ENCODE data around the gene VBP1.
"Not testable (repeated sequence)": the region's sequence is repeated elsewhere in the genome, so short reads cannot be mapped to it uniquely, and the experiment has no call there.

Gene VBP1, protein sequence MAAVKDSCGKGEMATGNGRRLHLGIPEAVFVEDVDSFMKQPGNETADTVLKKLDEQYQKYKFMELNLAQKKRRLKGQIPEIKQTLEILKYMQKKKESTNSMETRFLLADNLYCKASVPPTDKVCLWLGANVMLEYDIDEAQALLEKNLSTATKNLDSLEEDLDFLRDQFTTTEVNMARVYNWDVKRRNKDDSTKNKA

GRCh38 chrX:155216179-155216939 lies at the start of gene VBP1:
TSS of gene VBP1 (plus strand) at chrX:155216460. CDS start at chrX:155216483, 23 bp downstream.
- peak; percentile 97 for DNase-seq (ENCODE audit: low spot score)

DNA sequence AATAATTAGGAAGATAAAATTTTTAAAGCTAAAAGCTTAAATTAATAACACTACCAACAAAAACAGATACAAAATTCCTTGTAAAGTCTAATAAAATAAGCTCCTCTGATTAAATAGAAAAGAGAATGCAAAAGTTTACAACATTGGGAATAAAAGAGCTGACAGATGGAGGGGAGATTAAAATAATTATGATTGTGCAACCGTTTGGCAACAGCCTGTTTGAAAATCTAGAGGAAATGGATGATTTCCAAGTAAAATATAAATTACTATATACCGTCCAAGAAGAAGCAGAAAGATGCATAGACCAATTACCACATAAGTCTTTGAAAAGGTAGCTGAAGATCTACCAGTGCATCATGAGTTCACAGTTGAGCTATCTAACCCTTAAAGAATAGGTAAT lies 46.4 kb upstream of the VBP1 start:
- DNase-seq (ENCODE audit: low spot score), result no peak

DNA sequence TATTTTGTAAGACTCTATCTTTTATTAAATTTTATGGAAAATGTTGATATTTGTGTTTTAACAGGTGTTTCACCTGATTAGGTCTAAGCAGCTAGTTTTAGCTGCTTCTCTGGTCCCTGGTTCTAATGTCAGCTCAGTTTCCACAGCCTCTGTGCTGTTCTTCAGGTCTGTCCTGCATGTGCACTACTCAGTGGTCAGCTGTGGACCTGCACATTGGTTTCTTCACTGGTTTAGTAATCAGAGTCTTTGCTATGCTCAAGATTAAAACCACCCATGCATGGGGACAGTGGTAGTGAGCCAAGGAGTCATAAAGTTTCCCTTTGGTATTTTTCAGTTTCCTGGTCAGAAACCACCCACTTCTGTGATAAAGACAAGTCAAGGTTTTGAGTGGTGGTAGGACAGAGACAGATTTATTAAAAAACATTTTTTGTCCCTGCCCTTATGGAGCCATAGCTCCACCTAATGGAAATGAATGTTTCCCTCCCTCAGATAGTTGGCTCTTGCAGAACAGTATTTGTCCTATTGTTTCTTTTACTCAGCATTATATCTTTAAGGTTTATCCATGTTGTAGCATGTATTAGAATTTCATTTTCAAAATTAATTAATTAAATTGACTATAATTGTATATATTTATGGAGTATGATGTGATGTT lies 36.8 kb upstream of the VBP1 start:
- DNase-seq (ENCODE audit: low spot score), result no peak

GRCh38 chrX:155188786-155189185 lies 27.5 kb upstream of the VBP1 start:
- no peak for DNase-seq (ENCODE audit: low spot score)

GRCh38 chrX:155211208-155211607 lies 5.1 kb upstream of the VBP1 start:
- DNase-seq (ENCODE audit: low spot score), result no peak

GRCh38 chrX:155213731-155214130 lies 2.5 kb upstream of the VBP1 start:
- no peak for DNase-seq (ENCODE audit: low spot score)

DNA sequence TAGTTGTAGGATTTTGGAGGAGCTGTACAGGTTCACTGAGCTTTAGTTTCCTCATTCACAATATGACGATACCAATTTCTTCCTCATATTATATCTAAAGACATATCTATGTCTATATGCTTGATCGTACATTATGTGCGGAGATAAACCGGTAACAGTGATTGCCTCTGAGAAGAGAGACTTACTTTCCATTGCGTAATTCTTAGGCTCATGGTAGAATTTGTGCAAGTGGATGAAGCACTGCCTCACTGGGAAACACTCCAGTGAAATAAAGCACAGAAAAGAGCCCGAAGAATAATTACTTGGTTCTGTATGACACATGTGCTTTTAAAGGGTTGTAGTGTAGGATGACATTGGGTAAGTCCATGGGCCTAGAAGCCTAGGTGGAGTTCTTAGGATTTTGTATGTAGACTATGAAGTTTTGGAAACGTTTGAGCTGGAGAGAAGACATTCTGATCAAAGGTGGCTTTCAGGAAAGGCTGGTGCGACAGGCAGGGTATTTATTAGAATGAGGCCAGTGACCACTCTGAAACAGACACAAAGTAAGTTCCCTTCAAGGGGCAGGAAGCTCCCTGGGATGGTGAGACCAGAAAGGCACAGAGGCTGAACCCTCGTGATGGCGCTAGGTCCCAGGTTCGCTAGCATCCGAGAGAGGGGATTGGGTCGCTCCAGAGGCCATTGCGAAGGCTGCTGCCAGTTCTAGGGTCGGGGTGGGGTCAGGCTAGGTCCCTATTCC lies 649 bp upstream of the VBP1 start:
- DNase-seq (ENCODE audit: low spot score), result no peak

- DNase-seq (ENCODE audit: low spot score), result no peak
Measured at GRCh38 chrX:155216940-155217440, 730 bp downstream of the VBP1 start.

- no peak for DNase-seq (ENCODE audit: low spot score)
Measured at GRCh38 chrX:155218777-155219176, 2.5 kb downstream of the VBP1 start.

GRCh38 chrX:155221351-155221750 lies 5.1 kb downstream of the VBP1 start:
- DNase-seq (ENCODE audit: low spot score), result no peak

GRCh38 chrX:155223746-155224145 lies 7.5 kb downstream of the VBP1 start:
- DNase-seq (ENCODE audit: low spot score), result not testable (repeated sequence)

GRCh38 chrX:155225774-155226173 lies 9.5 kb downstream of the VBP1 start:
- DNase-seq (ENCODE audit: low spot score), result no peak

DNA sequence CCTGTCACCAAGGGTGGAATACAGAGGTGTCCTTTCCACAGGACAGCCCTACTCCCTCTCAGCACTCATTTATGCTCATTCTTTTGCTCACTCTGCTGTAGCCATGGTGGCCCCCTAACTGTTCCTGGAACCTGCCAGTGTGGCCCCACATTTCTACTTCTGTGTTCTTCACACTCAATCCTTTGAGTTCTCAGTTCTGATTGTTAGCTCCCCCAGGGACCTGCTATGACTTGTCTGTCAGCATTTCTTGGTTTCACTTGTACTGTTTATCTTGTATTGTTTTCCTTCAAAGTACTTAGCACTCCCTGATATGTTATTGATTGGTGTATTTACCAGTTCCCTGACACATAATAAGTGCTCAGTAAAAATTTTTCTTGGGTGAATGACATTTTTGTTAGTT lies 14.9 kb downstream of the VBP1 start:
- no peak for DNase-seq (ENCODE audit: low spot score)

DNA sequence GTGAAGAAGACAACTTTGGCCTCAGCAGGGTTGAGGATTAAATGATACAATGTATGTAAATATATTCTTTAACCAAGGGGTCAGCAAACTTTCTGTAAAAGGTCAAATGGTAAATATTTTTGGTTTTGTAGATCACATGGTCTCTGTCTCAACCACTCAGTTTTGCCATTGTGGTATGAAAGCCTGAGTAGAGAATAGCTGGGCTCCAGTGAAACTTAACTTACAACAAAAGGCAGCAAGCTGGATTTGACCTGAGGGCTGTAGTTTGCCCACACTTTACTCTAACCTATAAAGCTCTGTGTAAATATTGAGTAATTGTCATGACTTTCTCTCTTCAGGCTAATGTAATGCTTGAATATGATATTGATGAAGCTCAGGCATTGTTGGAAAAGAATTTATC lies 19.6 kb downstream of the VBP1 start:
- DNase-seq (ENCODE audit: low spot score), result no peak

GRCh38 chrX:155237719-155238118 lies 21.5 kb downstream of the VBP1 start:
- DNase-seq (ENCODE audit: low spot score), result no peak

GRCh38 chrX:155242300-155242699 lies 26.0 kb downstream of the VBP1 start:
- peak; percentile 2 for DNase-seq (ENCODE audit: low spot score)

GRCh38 chrX:155246748-155247147 lies 30.5 kb downstream of the VBP1 start:
- no peak for DNase-seq (ENCODE audit: low spot score)

- no peak for DNase-seq (ENCODE audit: low spot score)
Measured at GRCh38 chrX:155247497-155247896, 31.2 kb downstream of the VBP1 start.

- DNase-seq (ENCODE audit: low spot score), result no peak
Measured at GRCh38 chrX:155251391-155251790, 35.1 kb downstream of the VBP1 start.

DNA sequence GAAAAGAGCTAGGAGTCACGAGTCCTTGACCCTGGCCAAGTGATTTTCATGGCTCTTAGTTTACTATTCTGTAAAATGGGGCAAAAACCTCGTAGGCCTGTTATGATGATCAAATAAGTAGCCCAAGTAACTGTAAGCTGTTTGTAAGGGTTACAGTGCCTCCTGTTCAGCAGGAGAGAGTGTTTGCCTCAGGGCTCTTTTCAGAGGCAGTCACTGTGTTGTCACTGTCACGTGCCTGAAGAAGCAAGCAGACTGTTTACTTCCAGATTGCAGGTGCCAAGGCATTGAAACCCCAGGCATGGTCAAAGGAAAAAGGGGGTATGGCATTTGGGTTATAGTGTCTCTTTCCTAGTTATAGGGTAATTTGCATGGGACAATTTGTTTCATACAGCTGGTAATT lies 43.5 kb downstream of the VBP1 start:
- no peak for DNase-seq (ENCODE audit: low spot score)

DNA sequence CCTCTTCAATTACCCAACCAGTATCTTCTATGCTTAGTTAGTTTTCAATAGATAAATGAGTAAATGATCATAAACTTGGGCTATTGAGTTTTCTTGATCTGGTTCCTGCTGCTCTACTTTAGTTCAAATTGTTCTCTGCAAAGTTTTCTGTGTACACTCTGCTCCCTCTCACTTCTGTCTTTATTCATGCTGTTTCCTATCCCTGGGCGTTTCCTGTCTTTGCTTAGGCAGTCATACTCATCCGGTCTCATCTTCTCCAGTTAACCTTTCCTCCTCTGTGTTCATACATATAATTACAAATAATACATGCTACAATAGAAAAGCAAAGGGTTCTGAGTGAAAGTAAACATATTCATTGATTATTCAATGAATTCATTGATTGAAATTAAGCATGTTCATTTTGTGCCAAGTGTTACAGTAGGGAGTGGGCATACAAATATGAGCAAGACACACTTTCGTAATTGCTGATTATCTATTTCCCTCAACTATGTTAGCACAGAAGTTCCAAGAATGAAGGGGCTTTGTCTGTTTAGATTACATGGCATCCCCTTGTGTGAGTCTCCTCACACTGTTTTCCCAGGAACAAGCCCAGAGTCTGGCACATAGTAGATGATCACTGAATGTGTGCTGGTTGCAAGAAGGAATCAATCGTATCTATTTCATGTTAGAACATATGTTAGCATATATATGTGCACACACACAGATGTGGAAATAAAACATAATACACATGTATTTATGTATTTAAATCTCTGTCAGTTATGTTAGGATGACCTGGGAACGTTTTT lies 46.9 kb downstream of the VBP1 start:
- peak; percentile 16 for DNase-seq (ENCODE audit: low spot score)
